HCT116 (cell line): Measurements from ENCODE around the gene SLAIN2.

ENCODE experiments used
- EZH2 ChIP-seq: fragments of 200-600 bp; sonication (generic); IDR thresholded peaks from 2 replicates; pipeline ENCODE4 v1.6.1; 2017; ENCODE audit warnings: antibody characterized with exemption, mixed run types
- EZH2phosphoT487 ChIP-seq: fragments of 200-600 bp; IDR thresholded peaks from 2 replicates; pipeline ENCODE4 v1.6.1; 2018; ENCODE audit warnings: antibody characterized with exemption, borderline replicate concordance
- POLR2A ChIP-seq: IDR thresholded peaks from 2 replicates; pipeline ENCODE4 v1.7.0; 2011; ENCODE audit warnings: borderline replicate concordance; ENCODE audit not compliant: insufficient read depth, insufficient read length; ENCODE audit errors: extremely low read depth
- POLR2AphosphoS5 ChIP-seq: IDR thresholded peaks from 2 replicates; pipeline ENCODE4 v1.6.1; 2011; ENCODE audit warnings: mild to moderate bottlenecking, low read depth, low read length, moderate library complexity
- TF ChIP-seq, protein P1 (sequence below), 3 experiments: fragments of 200-600 bp in 1 of 3; sonication (generic) in 1 of 3; IDR thresholded peaks in 2 of 3; conservative IDR thresholded peaks in 1 of 3; 2 replicates each; pipeline ENCODE4 v1.5.1; 2012 to 2017; ENCODE audit warnings: low read depth in 2 of 3, low read length in 2 of 3, antibody characterized with exemption in 1 of 3, borderline replicate concordance in 1 of 3, control low read depth in 1 of 3, mild to moderate bottlenecking in 1 of 3, mixed read lengths in 1 of 3, mixed run types in 1 of 3, moderate library complexity in 1 of 3; ENCODE audit not compliant: insufficient read depth in 1 of 3

DNA sequence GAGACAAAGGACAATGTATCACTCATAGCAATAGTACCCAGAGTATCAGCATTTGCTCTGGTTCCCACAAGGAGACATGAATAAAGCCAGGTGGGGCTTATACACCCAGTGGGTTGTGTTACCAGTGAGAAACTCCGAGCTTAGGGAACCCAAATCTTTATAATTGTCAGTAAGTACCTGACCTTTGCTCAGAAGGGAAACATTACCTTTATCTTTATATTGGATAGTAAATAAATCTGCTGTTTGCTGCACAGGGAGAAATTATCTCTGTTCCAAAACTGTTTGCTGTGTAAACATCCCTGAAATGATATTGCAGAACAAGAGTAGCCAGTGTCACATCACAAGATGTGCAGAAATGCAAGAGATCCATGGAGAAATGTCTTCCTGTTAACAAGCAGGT lies 12.1 kb upstream of the SLAIN2 start:
- TF ChIP-seq EZH2phosphoT487: no peak
- TF ChIP-seq, protein P1, sequence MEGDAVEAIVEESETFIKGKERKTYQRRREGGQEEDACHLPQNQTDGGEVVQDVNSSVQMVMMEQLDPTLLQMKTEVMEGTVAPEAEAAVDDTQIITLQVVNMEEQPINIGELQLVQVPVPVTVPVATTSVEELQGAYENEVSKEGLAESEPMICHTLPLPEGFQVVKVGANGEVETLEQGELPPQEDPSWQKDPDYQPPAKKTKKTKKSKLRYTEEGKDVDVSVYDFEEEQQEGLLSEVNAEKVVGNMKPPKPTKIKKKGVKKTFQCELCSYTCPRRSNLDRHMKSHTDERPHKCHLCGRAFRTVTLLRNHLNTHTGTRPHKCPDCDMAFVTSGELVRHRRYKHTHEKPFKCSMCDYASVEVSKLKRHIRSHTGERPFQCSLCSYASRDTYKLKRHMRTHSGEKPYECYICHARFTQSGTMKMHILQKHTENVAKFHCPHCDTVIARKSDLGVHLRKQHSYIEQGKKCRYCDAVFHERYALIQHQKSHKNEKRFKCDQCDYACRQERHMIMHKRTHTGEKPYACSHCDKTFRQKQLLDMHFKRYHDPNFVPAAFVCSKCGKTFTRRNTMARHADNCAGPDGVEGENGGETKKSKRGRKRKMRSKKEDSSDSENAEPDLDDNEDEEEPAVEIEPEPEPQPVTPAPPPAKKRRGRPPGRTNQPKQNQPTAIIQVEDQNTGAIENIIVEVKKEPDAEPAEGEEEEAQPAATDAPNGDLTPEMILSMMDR (IDR thresholded peaks at IDR 0.05 in 2 of 3, conservative IDR thresholded peaks at IDR 0.05 in 1 of 3; ENCODE audit: borderline replicate concordance in 1 of 3, insufficient read depth in 1 of 3, low read depth in 2 of 3, low read length in 2 of 3): no peak
- TF ChIP-seq POLR2A: no peak
- TF ChIP-seq EZH2: no peak
- TF ChIP-seq POLR2AphosphoS5: no peak
